IMR-90 (cell line): ENCODE data around the gene KIF13A.

ENCODE experiments used
- FOS ChIP-seq: fragments of 150-350 bp; IDR thresholded peaks from 2 replicates; pipeline ENCODE4 v1.6.1; 2016; ENCODE audit warnings: low read depth, low read length
- MXI1 ChIP-seq: IDR thresholded peaks from 2 replicates; pipeline ENCODE4 v1.6.1; 2012; ENCODE audit warnings: low read depth, mild to moderate bottlenecking, low read length, moderate library complexity, borderline replicate concordance
- POLR2A ChIP-seq: IDR thresholded peaks from 2 replicates; pipeline ENCODE4 v1.6.1; 2012; ENCODE audit warnings: mild to moderate bottlenecking, low read depth, low read length
- RAD21 ChIP-seq: IDR thresholded peaks from 2 replicates; pipeline ENCODE4 v1.6.1; 2012; ENCODE audit warnings: low read length, improper control_type of control experiment
- RFX5 ChIP-seq: IDR thresholded peaks from 2 replicates; pipeline ENCODE4 v1.8.0; 2012; ENCODE audit warnings: low read depth, mild to moderate bottlenecking, low read length, moderate library complexity
- SMC3 ChIP-seq: fragments of 150-350 bp; IDR thresholded peaks from 2 replicates; pipeline ENCODE4 v1.6.1; 2016; ENCODE audit warnings: low read depth, mild to moderate bottlenecking, antibody characterized with exemption, low read length, moderate library complexity
- USF2 ChIP-seq: fragments of 150-350 bp; IDR thresholded peaks from 2 replicates; pipeline ENCODE4 v1.6.1; 2017; ENCODE audit warnings: mild to moderate bottlenecking, antibody characterized with exemption, low read length, low read depth
- TF ChIP-seq, protein P1 (sequence below): conservative IDR thresholded peaks from 2 replicates; pipeline ENCODE4 v1.5.1; 2012; ENCODE audit warnings: mild to moderate bottlenecking, low read depth, low read length, improper control_type of control experiment

- TF ChIP-seq, protein P1, sequence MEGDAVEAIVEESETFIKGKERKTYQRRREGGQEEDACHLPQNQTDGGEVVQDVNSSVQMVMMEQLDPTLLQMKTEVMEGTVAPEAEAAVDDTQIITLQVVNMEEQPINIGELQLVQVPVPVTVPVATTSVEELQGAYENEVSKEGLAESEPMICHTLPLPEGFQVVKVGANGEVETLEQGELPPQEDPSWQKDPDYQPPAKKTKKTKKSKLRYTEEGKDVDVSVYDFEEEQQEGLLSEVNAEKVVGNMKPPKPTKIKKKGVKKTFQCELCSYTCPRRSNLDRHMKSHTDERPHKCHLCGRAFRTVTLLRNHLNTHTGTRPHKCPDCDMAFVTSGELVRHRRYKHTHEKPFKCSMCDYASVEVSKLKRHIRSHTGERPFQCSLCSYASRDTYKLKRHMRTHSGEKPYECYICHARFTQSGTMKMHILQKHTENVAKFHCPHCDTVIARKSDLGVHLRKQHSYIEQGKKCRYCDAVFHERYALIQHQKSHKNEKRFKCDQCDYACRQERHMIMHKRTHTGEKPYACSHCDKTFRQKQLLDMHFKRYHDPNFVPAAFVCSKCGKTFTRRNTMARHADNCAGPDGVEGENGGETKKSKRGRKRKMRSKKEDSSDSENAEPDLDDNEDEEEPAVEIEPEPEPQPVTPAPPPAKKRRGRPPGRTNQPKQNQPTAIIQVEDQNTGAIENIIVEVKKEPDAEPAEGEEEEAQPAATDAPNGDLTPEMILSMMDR, result no peak
- TF ChIP-seq SMC3, result no peak
- no peak for TF ChIP-seq MXI1
- TF ChIP-seq POLR2A, result no peak
- no peak for TF ChIP-seq FOS
- no peak for TF ChIP-seq USF2
- no peak for TF ChIP-seq RAD21
- TF ChIP-seq RFX5, result no peak
These were observed 110.1 kb downstream of the KIF13A start for GRCh38 chr6:17877196-17877894.
